Retinal pigment epithelial cell (primary cell): ENCODE data around the gene KICS2.

Experiments
- DNase-seq: peaks from one replicate; pipeline ENCODE4 v3.0.0-alpha.2; 2010; ENCODE audit warnings: low read depth
- H3K4me3 ChIP-seq: 2 replicates; pipeline ENCODE4 v1.5.1; 2011; ENCODE audit warnings: mild to moderate bottlenecking, low read length, control low read depth, moderate library complexity
- CTCF ChIP-seq: conservative IDR thresholded peaks from 2 replicates; pipeline ENCODE4 v1.5.1; 2011; ENCODE audit warnings: low read depth, low read length, control low read depth, inconsistent platforms

The KICS2 gene

GRCh38 chr12:64222009-64222765, at the start of gene KICS2:
KICS2 (minus strand) TSS chr12:64222296; CDS start chr12:64222237, 59 bp downstream.
- peak within 1 kb of the TSS; percentile 92 for H3K4me3 ChIP-seq
- TF ChIP-seq CTCF = no peak

DNA sequence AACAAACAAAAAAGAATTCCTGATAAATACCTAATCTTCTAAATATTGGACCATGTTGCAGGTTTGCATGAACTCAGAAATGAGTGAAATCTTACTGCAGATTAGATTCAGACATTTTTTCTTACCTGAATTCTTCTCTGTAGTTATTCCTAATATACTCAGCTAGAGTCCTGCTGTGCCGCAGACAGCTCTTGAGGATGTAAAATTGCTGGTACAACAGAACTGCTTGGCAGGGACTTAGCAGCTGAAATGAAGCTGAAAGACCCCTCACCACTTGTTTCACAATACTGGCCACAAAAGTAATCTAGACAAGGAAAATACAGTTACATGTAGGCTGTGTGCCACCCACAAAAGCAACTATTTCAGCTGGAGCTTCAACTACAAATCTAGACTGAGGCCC, 48.3 kb upstream of the KICS2 start:
- no peak for TF ChIP-seq CTCF
- H3K4me3 ChIP-seq = no peak overlapping the region
- no peak for DNase-seq

More at GRCh38 chr12:64222009-64222765, at the start of gene KICS2:
- DNase-seq = peak; percentile 73

DNA sequence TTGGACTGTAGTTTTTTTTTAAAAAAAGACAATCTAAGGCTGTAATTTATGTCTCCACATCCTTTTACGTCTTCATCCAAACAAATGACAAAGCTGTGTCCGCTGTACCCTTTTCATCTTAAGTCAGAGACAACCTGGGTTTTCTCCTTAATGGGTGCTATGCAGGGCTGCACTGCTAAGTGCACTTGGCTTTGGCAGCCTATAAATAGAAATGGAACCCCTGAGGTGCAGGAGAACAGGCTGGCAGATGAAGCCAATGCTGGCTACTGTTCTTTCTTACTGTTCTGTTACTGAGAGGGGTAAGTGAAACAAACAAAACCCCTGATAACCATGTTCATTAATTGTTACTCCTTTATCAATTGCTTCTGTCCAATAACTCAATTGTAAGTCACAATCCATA, 47.1 kb upstream of the KICS2 start:
- no peak overlapping the region for H3K4me3 ChIP-seq
- no peak for DNase-seq

GRCh38 chr12:64268409-64268808, 46.3 kb upstream of the KICS2 start:
- H3K4me3 ChIP-seq = no peak overlapping the region
- DNase-seq = no peak
- no peak for TF ChIP-seq CTCF

More for the DNA sequence above, 47.1 kb upstream of the KICS2 start:
- no peak for TF ChIP-seq CTCF

- DNase-seq = no peak
- no peak for TF ChIP-seq CTCF
- no peak overlapping the region for H3K4me3 ChIP-seq
Measured at GRCh38 chr12:64265839-64266238, 43.7 kb upstream of the KICS2 start.

- no peak for DNase-seq
- no peak overlapping the region for H3K4me3 ChIP-seq
- TF ChIP-seq CTCF = no peak
Measured at GRCh38 chr12:64261813-64262212, 39.7 kb upstream of the KICS2 start.

DNA sequence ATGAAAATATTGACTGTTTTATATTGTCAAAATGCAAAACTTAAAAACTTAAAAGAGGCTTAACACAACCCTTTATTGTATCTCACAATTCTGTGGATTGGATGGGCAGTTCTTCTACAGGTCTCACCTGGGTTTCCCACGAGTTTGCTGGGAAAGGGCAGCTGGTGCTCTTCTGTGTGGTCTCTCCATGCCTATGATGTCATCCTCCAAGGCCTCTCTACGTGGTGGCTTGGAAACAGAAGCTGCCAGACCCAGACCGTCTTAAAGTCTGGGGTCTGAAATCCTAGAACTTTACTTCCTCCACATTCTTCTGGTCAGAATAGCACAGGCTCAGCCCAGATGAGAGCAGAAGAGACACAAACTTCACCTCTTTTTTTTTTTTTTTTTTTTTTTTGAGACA, 36.5 kb upstream of the KICS2 start:
- H3K4me3 ChIP-seq = no peak overlapping the region
- no peak for DNase-seq
- no peak for TF ChIP-seq CTCF
